GM19324 (cell line): ENCODE data around the gene NT5M.
"Not testable (repeated sequence)": the region's sequence is repeated elsewhere in the genome, so short reads cannot be mapped to it uniquely, and the experiment has no call there.

ENCODE experiments used
- ATAC-seq: cut with Tn5 transposase; IDR thresholded peaks from one replicate; pipeline ENCODE4 v1.9.1; 2021; ENCODE audit warnings: mild to moderate bottlenecking, moderate library complexity; ENCODE audit not compliant: unreplicated experiment, low FRiP score

Gene NT5M

GRCh38 chr17:17303010-17303846 lies at the start of gene NT5M:
Gene NT5M (plus strand): TSS chr17:17303373. CDS start chr17:17303551, 178 bp downstream.
- ATAC-seq = peak; percentile 76

- ATAC-seq = no peak
Measured at GRCh38 chr17:17253406-17253805, 49.8 kb upstream of the NT5M start.

- no peak for ATAC-seq
Measured at GRCh38 chr17:17254036-17254435, 49.1 kb upstream of the NT5M start.

DNA sequence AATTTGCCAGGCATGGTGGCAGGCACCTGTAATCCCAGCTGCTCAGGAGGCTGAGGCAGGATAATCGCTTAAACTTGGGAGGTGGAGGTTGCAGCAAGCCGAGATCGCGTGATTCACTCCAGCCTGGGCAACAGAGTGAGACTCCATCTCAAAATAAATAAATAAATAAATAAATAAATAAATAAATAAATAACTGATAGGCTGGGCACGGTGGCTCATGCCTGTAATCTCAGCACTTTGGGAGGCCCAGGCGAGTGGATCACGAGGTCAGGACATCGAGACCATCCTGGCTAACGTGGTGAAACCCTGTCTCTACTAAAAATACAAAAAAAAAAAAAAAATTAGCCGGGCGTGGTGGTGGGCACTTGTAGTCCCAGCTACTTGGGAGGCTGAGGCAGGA lies 47.5 kb upstream of the NT5M start:
- not testable (repeated sequence) for ATAC-seq

- ATAC-seq = no peak
Measured at GRCh38 chr17:17256316-17256715, 46.9 kb upstream of the NT5M start.

DNA sequence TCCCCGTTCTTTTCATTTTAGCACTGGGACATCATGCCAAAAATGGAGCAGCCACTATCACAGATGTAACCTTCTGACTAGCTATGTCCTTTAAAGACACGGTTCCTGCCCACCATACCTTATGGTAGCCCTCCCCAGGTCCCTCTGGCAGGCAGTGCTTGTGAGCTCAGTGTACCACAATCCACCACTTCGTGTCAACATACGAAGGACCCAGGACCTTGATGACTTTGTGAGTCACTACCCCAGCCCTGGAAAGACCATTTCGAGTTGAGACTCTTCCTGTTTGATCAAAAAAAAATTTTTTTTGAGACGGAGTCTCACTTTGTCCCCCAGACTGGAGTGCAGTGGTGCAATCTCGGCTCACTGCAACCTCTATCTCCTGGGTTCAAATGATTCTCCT lies 45.2 kb upstream of the NT5M start:
- no peak for ATAC-seq

- ATAC-seq = no peak
Measured at GRCh38 chr17:17258998-17259397, 44.2 kb upstream of the NT5M start.

GRCh38 chr17:17264430-17264829 lies 38.7 kb upstream of the NT5M start:
- ATAC-seq = no peak

GRCh38 chr17:17269926-17270773 lies 33.0 kb upstream of the NT5M start:
- no peak for ATAC-seq

- ATAC-seq = no peak
Measured at GRCh38 chr17:17275971-17276370, 27.2 kb upstream of the NT5M start.

GRCh38 chr17:17277431-17277830 lies 25.7 kb upstream of the NT5M start:
- ATAC-seq = not testable (repeated sequence)

DNA sequence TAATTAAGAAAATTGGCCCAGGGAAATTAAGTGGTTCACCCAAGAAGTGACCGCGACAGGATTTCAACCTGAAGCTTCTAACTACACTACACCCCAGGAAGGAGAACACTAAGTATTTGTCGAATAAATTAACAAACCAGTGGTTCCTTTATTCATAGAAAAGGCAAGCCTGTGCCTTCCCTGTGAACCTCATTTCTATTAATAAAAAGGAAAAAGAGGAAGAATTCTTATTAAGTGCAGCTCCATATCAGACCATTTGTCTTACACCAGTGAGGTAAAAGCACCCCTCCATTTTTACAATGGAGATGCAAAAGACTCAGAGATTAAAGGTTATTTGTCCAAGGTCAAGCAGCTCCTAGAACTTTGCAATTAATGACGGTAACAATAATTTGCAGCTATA lies 23.9 kb upstream of the NT5M start:
- ATAC-seq = no peak

- peak; percentile 92 for ATAC-seq
Measured at GRCh38 chr17:17280613-17281549, 22.3 kb upstream of the NT5M start, which contains the start of gene COPS3. Gene COPS3 (minus strand): TSS chr17:17281246. CDS start chr17:17281186, 60 bp downstream.

GRCh38 chr17:17285951-17286350 lies 17.2 kb upstream of the NT5M start:
- no peak for ATAC-seq

GRCh38 chr17:17289086-17289485 lies 14.1 kb upstream of the NT5M start:
- no peak for ATAC-seq

GRCh38 chr17:17289701-17290100 lies 13.5 kb upstream of the NT5M start:
- ATAC-seq = no peak

GRCh38 chr17:17295141-17295540 lies 8.0 kb upstream of the NT5M start:
- ATAC-seq = no peak

DNA sequence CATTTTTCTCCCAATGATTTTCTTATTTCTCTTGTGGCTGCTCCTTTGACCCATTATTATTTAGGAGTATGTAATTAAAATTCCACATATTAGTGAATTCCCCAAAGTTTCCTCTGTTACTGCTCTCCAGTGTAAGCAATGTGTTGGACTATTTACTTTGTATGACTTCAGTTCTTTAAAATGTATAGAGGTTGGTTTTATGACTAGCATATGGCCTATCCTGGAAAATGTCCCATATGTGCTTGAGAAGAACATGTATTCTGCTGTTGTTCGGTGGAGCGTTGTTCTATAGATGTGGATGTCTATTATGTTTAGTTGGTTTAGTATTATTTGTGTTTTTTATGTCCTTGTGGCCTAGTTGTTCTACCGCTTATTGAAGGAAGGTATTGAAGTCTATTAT lies 6.0 kb upstream of the NT5M start:
- ATAC-seq = no peak

- no peak for ATAC-seq
Measured at GRCh38 chr17:17298108-17298507, 5.1 kb upstream of the NT5M start.
